Lung (tissue), 12 donors: Measurements from ENCODE around the gene PRIM2. TPM values are rescaled to one million over a fixed set of nuclear protein-coding genes. Genes with fewer than 3 reads are reported as not detected.
A peak's percentile ranks its signal among the peaks of the same experiment; 100 is the strongest.
"Not testable (repeated sequence)": the region's sequence is repeated elsewhere in the genome, so short reads cannot be mapped to it uniquely, and the experiment has no call there.

Source experiments
- ATAC-seq: fragments of 200-7000 bp; cut with Tn5 transposase; one replicate; pipeline ENCODE4 v1.9.1; 2020; ENCODE audit warnings: moderate number of reproducible peaks; ENCODE audit not compliant: insufficient read depth, low FRiP score
- DNase-seq, 3 donors: peaks; one replicate each; pipeline ENCODE4 v3.0.0-alpha.2; 2013 to 2017
- H3K27ac ChIP-seq, 2 donors: one replicate each; pipeline ENCODE4 v1.5.1; 2013; ENCODE audit warnings: mild to moderate bottlenecking in 2 of 2, moderate library complexity in 2 of 2, control low read depth in 1 of 2, inconsistent platforms in 1 of 2, low read depth in 1 of 2, low read length in 1 of 2
- H3K27me3 ChIP-seq, 3 donors: one replicate each; pipeline ENCODE4 v1.5.1; 2013; ENCODE audit warnings: low read length in 2 of 3; ENCODE audit not compliant: control insufficient read depth in 3 of 3, insufficient read depth in 3 of 3
- H3K36me3 ChIP-seq, 4 donors: one replicate each; pipeline ENCODE4 v1.5.1; 2013; ENCODE audit warnings: low read length in 4 of 4, mild to moderate bottlenecking in 1 of 4, moderate library complexity in 1 of 4; ENCODE audit not compliant: control insufficient read depth in 4 of 4, insufficient read depth in 4 of 4
- H3K4me1 ChIP-seq, 5 donors: one replicate each; pipeline ENCODE4 v1.5.1; 2013; ENCODE audit warnings: low read length in 5 of 5, mild to moderate bottlenecking in 2 of 5, moderate library complexity in 1 of 5; ENCODE audit not compliant: control insufficient read depth in 5 of 5, insufficient read depth in 5 of 5
- H3K4me3 ChIP-seq: one replicate; pipeline ENCODE4 v1.5.1; 2013; ENCODE audit warnings: mild to moderate bottlenecking, control low read depth, moderate library complexity
- H3K9ac ChIP-seq, 2 donors: one replicate each; pipeline ENCODE4 v1.5.1; 2013; ENCODE audit warnings: low read length in 2 of 2, control low read depth in 1 of 2; ENCODE audit not compliant: insufficient read depth in 1 of 2
- H3K9me3 ChIP-seq, 4 donors: one replicate each; pipeline ENCODE4 v1.5.1; 2013; ENCODE audit warnings: low read length in 3 of 4, mild to moderate bottlenecking in 1 of 4, moderate library complexity in 1 of 4; ENCODE audit not compliant: control insufficient read depth in 4 of 4, insufficient read depth in 3 of 4
- CTCF ChIP-seq: IDR thresholded peaks from 2 replicates; pipeline ENCODE4 v1.5.1; 2012; ENCODE audit warnings: mild to moderate bottlenecking; ENCODE audit errors: control extremely low read depth, extremely low read depth
- WGBS, 2 donors: extraction: QIAGEN DNeasy Blood & Tissue Kit; methylation state at CpG; one replicate each; pipeline ENCODE4 v1.1.7; 2013; 5-methylcytosine and 5-hydroxymethylcytosine counted together
- polyA plus RNA-seq, 2 donors: library from polyadenylated mRNA; stranded (reverse); fragments of 200-250 nt; gene quantifications; one replicate each; pipeline ENCODE4 v1.2.1, GENCODE V29; 2013
- total RNA-seq, 2 donors: library from RNA; depleted of rRNA in 1 of 2; stranded (reverse); fragments of >200 nt in 1 of 2; gene quantifications; one replicate each; pipeline ENCODE4 v1.2.1, GENCODE V29; 2014 to 2021
- donor health status: control.
- donor health status: control.
- donor health status: Bipolar disorder and iron deficiency.
- donor health status: healthy.
- donor health status: DM: yes; HTN: yes; CAD: no.

Gene PRIM2
- total and polyA plus RNA-seq, 4 donors = 4.0 to 21.8 (median 6.6) TPM

DNA sequence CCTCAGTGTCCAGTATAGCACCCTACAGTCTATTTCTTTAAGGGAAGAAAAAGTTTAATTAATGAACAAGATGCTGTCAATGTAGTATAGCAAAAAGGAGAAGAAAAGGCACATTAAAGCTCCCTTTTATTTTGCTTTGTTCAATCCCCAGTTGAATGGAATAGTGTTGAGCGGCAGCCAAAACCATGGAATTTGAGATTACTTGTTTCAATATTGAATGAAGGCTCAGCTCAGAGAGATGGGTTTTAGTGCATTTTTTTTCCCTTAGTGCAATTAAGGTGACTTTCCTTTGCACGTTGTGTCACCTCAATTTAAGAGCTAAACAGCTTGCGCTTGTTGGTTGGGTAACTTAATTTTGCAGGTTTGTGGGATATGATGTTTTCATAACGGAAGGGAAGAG, 254.7 kb downstream of the PRIM2 start:
- not testable (repeated sequence) for H3K4me1 ChIP-seq, H3K9ac ChIP-seq, H3K36me3 ChIP-seq, H3K27ac ChIP-seq, ATAC-seq, H3K27me3 ChIP-seq, H3K4me3 ChIP-seq, H3K9me3 ChIP-seq
- WGBS, 2 donors = 79 to 91% methylated on average over 4 of the region's 4 CpGs
- DNase-seq = peak in 1 of 3 donors; percentile 32

GRCh38 chr6:57572844-57573243, 255.4 kb downstream of the PRIM2 start:
- not testable (repeated sequence) for H3K27ac ChIP-seq, H3K9me3 ChIP-seq, H3K9ac ChIP-seq, H3K4me1 ChIP-seq, H3K4me3 ChIP-seq, DNase-seq, ATAC-seq, H3K36me3 ChIP-seq, H3K27me3 ChIP-seq
- 94 to 95% methylated on average over 1 of the region's 1 CpG for WGBS, 2 donors

GRCh38 chr6:57577023-57577422, 259.6 kb downstream of the PRIM2 start:
- H3K9me3 ChIP-seq, ATAC-seq, H3K4me1 ChIP-seq, H3K27ac ChIP-seq, H3K36me3 ChIP-seq, H3K27me3 ChIP-seq, H3K4me3 ChIP-seq, DNase-seq, H3K9ac ChIP-seq: not testable (repeated sequence)
- 100% methylated on average over 1 of the region's 1 CpG for WGBS, 2 donors

GRCh38 chr6:57579489-57579888, 262.1 kb downstream of the PRIM2 start:
- not testable (repeated sequence) for DNase-seq, H3K4me1 ChIP-seq, H3K36me3 ChIP-seq, H3K27me3 ChIP-seq, H3K9ac ChIP-seq, H3K4me3 ChIP-seq, H3K9me3 ChIP-seq, H3K27ac ChIP-seq, ATAC-seq
- TF ChIP-seq CTCF = peak; percentile 9

- not testable (repeated sequence) for H3K27me3 ChIP-seq, ATAC-seq, H3K9ac ChIP-seq, H3K9me3 ChIP-seq, DNase-seq, H3K36me3 ChIP-seq, H3K4me1 ChIP-seq, H3K4me3 ChIP-seq, H3K27ac ChIP-seq
- WGBS, 2 donors = 84 to 89% methylated on average over 3 of the region's 3 CpGs
Observed at GRCh38 chr6:57581586-57581985, 264.2 kb downstream of the PRIM2 start.

DNA sequence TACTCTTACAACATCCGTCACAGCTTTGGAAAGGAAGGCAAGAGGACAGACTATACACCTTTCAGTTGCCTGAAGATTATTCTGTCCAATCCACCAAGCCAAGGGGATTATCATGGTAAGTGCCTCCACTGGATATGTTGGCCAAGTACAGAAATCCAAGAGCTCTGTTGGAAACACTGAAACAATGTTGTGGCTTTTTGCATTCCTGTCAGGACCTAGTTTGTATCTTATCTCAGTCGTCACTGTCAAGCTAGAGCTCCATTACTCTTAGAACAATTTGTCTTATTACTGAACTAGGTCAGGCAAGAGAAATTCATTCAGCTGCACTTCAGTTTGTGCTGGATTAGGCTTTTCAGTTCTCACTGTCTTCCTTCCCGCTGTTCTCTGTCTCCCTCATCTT, 283.7 kb downstream of the PRIM2 start:
- not testable (repeated sequence) for H3K27me3 ChIP-seq, H3K4me1 ChIP-seq, DNase-seq, H3K36me3 ChIP-seq, H3K9me3 ChIP-seq, H3K4me3 ChIP-seq, ATAC-seq, H3K27ac ChIP-seq, H3K9ac ChIP-seq
- 86 to 89% methylated on average over 3 of the region's 3 CpGs for WGBS, 2 donors

- H3K36me3 ChIP-seq, H3K27ac ChIP-seq, H3K4me3 ChIP-seq, H3K4me1 ChIP-seq, H3K9ac ChIP-seq, DNase-seq, H3K27me3 ChIP-seq, ATAC-seq, H3K9me3 ChIP-seq: not testable (repeated sequence)
Observed at GRCh38 chr6:57605303-57605702, 287.9 kb downstream of the PRIM2 start.

DNA sequence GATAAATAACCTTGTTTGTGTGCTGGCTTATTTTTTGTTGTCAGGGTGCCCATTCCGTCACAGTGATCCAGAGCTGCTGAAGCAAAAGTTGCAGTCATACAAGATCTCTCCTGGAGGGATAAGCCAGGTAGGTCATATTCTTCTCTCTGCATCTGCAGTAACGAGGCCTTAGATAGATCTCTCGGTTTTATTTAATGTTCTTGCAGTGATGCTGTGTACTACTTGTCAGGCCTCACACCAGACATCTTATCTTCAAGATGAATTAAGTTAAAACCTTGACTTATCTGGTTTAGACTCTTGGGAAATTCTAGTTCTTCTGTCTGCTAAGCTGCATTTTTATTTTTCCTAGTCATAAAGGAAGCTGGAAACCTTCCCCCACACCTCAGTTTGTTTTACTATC, 288.9 kb downstream of the PRIM2 start:
- ATAC-seq = not testable (repeated sequence)

More for the DNA sequence above, 288.9 kb downstream of the PRIM2 start:
- H3K36me3 ChIP-seq, H3K4me1 ChIP-seq, H3K4me3 ChIP-seq, H3K27me3 ChIP-seq, H3K27ac ChIP-seq, H3K9ac ChIP-seq, H3K9me3 ChIP-seq, DNase-seq: not testable (repeated sequence)
- WGBS, 2 donors = 90 to 94% methylated on average over 3 of the region's 3 CpGs
